Measurements from ENCODE around the gene SNTG2.

Gene SNTG2

DNA sequence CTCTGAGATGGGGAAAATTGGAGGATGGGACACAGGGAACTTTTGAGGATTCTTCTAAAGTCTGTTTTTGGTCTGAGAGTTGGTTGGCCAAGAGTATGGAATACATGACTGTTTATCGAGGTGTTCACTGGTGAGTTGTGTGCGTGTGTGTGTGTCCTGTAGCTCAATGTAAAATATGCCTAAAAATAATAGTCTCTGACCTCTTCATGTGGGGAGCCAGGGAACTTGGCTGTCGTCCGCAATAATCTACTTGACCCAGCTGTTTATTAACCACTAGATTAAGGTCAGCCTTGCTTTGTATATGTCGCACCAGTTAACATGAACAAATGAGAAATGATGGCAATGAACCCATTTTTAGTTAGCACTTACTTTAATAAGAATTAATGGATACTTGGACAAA lies 285.2 kb downstream of the SNTG2 start:
- Histone ChIP-seq H3K27ac (no peak overlapping the region), H3K4me3 (no peak overlapping the region)
- TF ChIP-seq, protein P1, sequence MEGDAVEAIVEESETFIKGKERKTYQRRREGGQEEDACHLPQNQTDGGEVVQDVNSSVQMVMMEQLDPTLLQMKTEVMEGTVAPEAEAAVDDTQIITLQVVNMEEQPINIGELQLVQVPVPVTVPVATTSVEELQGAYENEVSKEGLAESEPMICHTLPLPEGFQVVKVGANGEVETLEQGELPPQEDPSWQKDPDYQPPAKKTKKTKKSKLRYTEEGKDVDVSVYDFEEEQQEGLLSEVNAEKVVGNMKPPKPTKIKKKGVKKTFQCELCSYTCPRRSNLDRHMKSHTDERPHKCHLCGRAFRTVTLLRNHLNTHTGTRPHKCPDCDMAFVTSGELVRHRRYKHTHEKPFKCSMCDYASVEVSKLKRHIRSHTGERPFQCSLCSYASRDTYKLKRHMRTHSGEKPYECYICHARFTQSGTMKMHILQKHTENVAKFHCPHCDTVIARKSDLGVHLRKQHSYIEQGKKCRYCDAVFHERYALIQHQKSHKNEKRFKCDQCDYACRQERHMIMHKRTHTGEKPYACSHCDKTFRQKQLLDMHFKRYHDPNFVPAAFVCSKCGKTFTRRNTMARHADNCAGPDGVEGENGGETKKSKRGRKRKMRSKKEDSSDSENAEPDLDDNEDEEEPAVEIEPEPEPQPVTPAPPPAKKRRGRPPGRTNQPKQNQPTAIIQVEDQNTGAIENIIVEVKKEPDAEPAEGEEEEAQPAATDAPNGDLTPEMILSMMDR (IDR thresholded peaks at IDR 0.05) = no peak
- no peak for DNase-seq (ENCODE audit: low spot score)

DNA sequence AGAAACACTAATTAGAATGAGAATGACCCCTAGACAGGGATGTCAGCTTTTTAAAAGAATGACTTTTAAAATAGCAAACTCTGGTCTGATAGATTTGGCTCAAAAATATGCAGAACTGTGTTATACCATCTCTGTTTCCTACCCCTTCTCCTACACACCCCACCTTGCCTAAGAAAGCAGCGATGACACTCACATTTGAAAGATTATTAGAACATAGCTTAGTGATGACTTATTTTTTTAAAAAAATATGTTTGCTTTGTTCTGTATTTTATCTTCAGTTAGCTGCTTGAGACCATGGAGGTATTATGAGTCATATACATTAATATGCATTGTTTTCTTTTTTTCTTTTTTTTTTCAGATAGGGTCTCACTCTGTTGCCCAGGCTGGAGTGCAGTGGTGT lies 286.0 kb downstream of the SNTG2 start:
- H3K27ac ChIP-seq = no peak overlapping the region
- no peak overlapping the region for H3K4me3 ChIP-seq
- TF ChIP-seq, protein P1 (IDR thresholded peaks at IDR 0.05) = no peak
- DNase-seq (ENCODE audit: low spot score) = no peak

DNA sequence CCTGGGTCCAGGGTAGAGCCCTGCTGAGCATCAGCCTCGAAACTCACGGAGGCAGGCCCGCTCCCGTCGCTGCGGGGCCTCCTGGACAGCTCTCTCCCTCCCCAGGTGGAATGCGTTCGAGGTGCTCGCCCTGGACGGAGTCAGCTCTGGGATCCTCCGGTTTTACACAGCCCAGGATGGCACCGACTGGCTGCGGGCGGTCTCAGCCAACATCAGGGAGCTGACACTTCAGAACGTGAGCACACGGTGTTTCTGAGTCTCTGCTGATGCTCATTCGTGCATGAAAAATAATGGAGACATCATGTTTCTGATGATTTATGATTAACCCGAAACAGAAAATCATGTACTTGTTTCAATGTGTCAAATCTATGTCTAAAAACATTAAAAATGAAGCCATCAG lies 287.1 kb downstream of the SNTG2 start:
- H3K27ac ChIP-seq = no peak overlapping the region
- TF ChIP-seq, protein P1 (IDR thresholded peaks at IDR 0.05) = no peak
- no peak for DNase-seq (ENCODE audit: low spot score)
- no peak overlapping the region for H3K4me3 ChIP-seq

- TF ChIP-seq, protein P1 (IDR thresholded peaks at IDR 0.05) = no peak
- DNase-seq (ENCODE audit: low spot score) = no peak
Observed at GRCh38 chr2:1238598-1239138, 288.0 kb downstream of the SNTG2 start.

GRCh38 chr2:1245193-1245592 lies 294.5 kb downstream of the SNTG2 start:
- TF ChIP-seq, protein P1 (IDR thresholded peaks at IDR 0.05) = no peak
- Histone ChIP-seq H3K4me3 (no peak overlapping the region), H3K27ac (no peak overlapping the region)
- no peak for DNase-seq (ENCODE audit: low spot score)

More at GRCh38 chr2:1238598-1239138, 288.0 kb downstream of the SNTG2 start:
- Histone ChIP-seq H3K27ac (no peak overlapping the region), H3K4me3 (no peak overlapping the region)

DNA sequence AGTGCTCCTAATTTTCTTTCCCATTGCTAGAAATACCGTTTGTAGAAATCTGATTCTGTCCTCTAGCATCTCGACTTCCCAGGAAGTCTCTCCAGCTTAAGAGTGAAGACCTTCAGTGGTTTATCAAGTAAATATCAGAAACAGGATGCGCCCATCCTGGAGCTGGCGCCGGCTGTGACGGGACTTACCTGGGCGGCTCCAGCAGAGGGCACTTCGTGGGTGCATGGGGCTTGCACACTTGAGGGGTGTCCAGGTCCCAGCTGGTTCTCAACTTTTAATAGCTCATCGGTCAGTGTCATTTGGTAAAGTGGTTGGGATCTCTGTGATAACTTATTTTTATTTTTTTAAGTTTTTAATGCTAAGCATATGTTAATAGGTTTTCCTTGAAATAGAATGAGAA lies 295.6 kb downstream of the SNTG2 start:
- Histone ChIP-seq H3K27ac (no peak overlapping the region), H3K4me3 (no peak overlapping the region)
- no peak for DNase-seq (ENCODE audit: low spot score)
- TF ChIP-seq, protein P1 (IDR thresholded peaks at IDR 0.05) = no peak

- Histone ChIP-seq H3K4me3 (no peak overlapping the region), H3K27ac (no peak overlapping the region)
- DNase-seq (ENCODE audit: low spot score) = no peak
- TF ChIP-seq, protein P1 (IDR thresholded peaks at IDR 0.05) = no peak
Observed at GRCh38 chr2:1246991-1247390, 296.3 kb downstream of the SNTG2 start.

All from coronary artery (tissue), 2 donors.